Activated CD4-positive, alpha-beta T cell treated with anti-CD3 and anti-CD28 coated beads, Interleukin-2, Interleukin-4, amounts not matched to agents 100 ng/mL and 50 ng/mL, durations not matched to agents 16 hours and 8 hours (primary cell): Measurements from ENCODE around the gene POLR2J.
"Not testable (repeated sequence)": the region's sequence is repeated elsewhere in the genome, so short reads cannot be mapped to it uniquely, and the experiment has no call there.

Experiments used
- DNase-seq: peaks from one replicate; pipeline ENCODE4 v3.0.0-alpha.2; 2020; ENCODE audit warnings: low spot score

The POLR2J gene

GRCh38 chr7:102494473-102495149 is 15.9 kb upstream of the POLR2J start:
- DNase-seq = not testable (repeated sequence)

GRCh38 chr7:102494026-102494425 is 15.3 kb upstream of the POLR2J start:
- not testable (repeated sequence) for DNase-seq

GRCh38 chr7:102493220-102493935 is 14.7 kb upstream of the POLR2J start:
- DNase-seq = not testable (repeated sequence)

GRCh38 chr7:102490529-102491075 is 11.9 kb upstream of the POLR2J start:
- DNase-seq = not testable (repeated sequence)

GRCh38 chr7:102484317-102484716 is 5.6 kb upstream of the POLR2J start:
- not testable (repeated sequence) for DNase-seq

GRCh38 chr7:102481962-102482361 is 3.2 kb upstream of the POLR2J start:
- DNase-seq = not testable (repeated sequence)

GRCh38 chr7:102479982-102480637 is 1.4 kb upstream of the POLR2J start:
- DNase-seq = peak; percentile 47

- not testable (repeated sequence) for DNase-seq
These were observed 475 bp upstream of the POLR2J start for GRCh38 chr7:102479209-102479584.

- not testable (repeated sequence) for DNase-seq
These were observed 3.8 kb downstream of the POLR2J start for GRCh38 chr7:102474736-102475435.

GRCh38 chr7:102474116-102474515 is 4.6 kb downstream of the POLR2J start:
- DNase-seq = not testable (repeated sequence)

- no peak for DNase-seq
These were observed 5.3 kb downstream of the POLR2J start for GRCh38 chr7:102473271-102473991.

GRCh38 chr7:102472126-102473041 is 6.3 kb downstream of the POLR2J start:
- no peak for DNase-seq

GRCh38 chr7:102471791-102472125 is 7.0 kb downstream of the POLR2J start:
- DNase-seq = no peak

- no peak for DNase-seq
These were observed 8.5 kb downstream of the POLR2J start for GRCh38 chr7:102469972-102470825.

- DNase-seq = no peak
These were observed 9.3 kb downstream of the POLR2J start for GRCh38 chr7:102469351-102469971.

GRCh38 chr7:102468478-102469350 is 10.0 kb downstream of the POLR2J start:
- no peak for DNase-seq

GRCh38 chr7:102467581-102468477 is 10.9 kb downstream of the POLR2J start:
- DNase-seq = no peak
